ENCODE measurements around the gene RUBCNL. TPM values are rescaled to one million over a fixed set of nuclear protein-coding genes. Genes with fewer than 3 reads are reported as not detected.

The RUBCNL gene
- total and polyA plus RNA-seq, 4 donors: 1.6 to 11.5 (median 5.5) TPM

GRCh38 chr13:46310066-46310465 lies 77.0 kb downstream of the RUBCNL start:
- DNase-seq (no peak), ATAC-seq (ENCODE audit: insufficient read depth, low FRiP score) (no peak)
- Histone ChIP-seq H3K27ac (ENCODE audit: low read depth in 1 of 2, low read length in 1 of 2) (no peak overlapping the region), H3K4me1 (ENCODE audit: control insufficient read depth in 5 of 5, insufficient read depth in 5 of 5, low read length in 5 of 5) (no peaks in the 10 kb centered on the region), H3K9ac (ENCODE audit: insufficient read depth in 1 of 2, low read length in 2 of 2) (no peak overlapping the region), H3K4me3 (no peak overlapping the region), H3K27me3 (ENCODE audit: control insufficient read depth in 3 of 3, insufficient read depth in 3 of 3, low read length in 2 of 3) (no peaks in the 10 kb centered on the region), H3K36me3 (ENCODE audit: control insufficient read depth in 4 of 4, insufficient read depth in 4 of 4, low read length in 4 of 4) (no peaks in the 10 kb centered on the region), H3K9me3 (ENCODE audit: control insufficient read depth in 4 of 4, insufficient read depth in 3 of 4, low read length in 3 of 4) (peaks cover 0 to 3% (median under 1%) of the 10 kb centered on the region in 4 donors)
- no peak for TF ChIP-seq CTCF (IDR thresholded peaks at IDR 0.05; ENCODE audit: control extremely low read depth, extremely low read depth)
- 88% methylated on average over 1 of the region's 1 CpG for WGBS, 2 donors

GRCh38 chr13:46307554-46307953 lies 79.5 kb downstream of the RUBCNL start:
- WGBS, 2 donors: 82 to 90% methylated on average over 1 of the region's 1 CpG
- Histone ChIP-seq H3K27me3 (ENCODE audit: control insufficient read depth in 3 of 3, insufficient read depth in 3 of 3, low read length in 2 of 3) (no peaks in the 10 kb centered on the region), H3K9me3 (ENCODE audit: control insufficient read depth in 4 of 4, insufficient read depth in 3 of 4, low read length in 3 of 4) (peaks cover 0 to 3% (median under 1%) of the 10 kb centered on the region in 4 donors), H3K36me3 (ENCODE audit: control insufficient read depth in 4 of 4, insufficient read depth in 4 of 4, low read length in 4 of 4) (no peaks in the 10 kb centered on the region), H3K4me1 (ENCODE audit: control insufficient read depth in 5 of 5, insufficient read depth in 5 of 5, low read length in 5 of 5) (no peaks in the 10 kb centered on the region), H3K9ac (ENCODE audit: insufficient read depth in 1 of 2, low read length in 2 of 2) (no peak overlapping the region), H3K27ac (ENCODE audit: low read depth in 1 of 2, low read length in 1 of 2) (no peak overlapping the region), H3K4me3 (no peak overlapping the region)
- ATAC-seq (ENCODE audit: insufficient read depth, low FRiP score) (no peak), DNase-seq (no peak)
- no peak for TF ChIP-seq CTCF (IDR thresholded peaks at IDR 0.05; ENCODE audit: control extremely low read depth, extremely low read depth)

- DNase-seq (peak in 2 of 3 donors; percentile 25 to 39), ATAC-seq (ENCODE audit: insufficient read depth, low FRiP score) (no peak)
- TF ChIP-seq CTCF (IDR thresholded peaks at IDR 0.05; ENCODE audit: control extremely low read depth, extremely low read depth): no peak
- Histone ChIP-seq H3K4me1 (ENCODE audit: control insufficient read depth in 5 of 5, insufficient read depth in 5 of 5, low read length in 5 of 5) (no peaks in the 10 kb centered on the region), H3K9me3 (ENCODE audit: control insufficient read depth in 4 of 4, insufficient read depth in 3 of 4, low read length in 3 of 4) (no peaks in the 10 kb centered on the region), H3K27me3 (ENCODE audit: control insufficient read depth in 3 of 3, insufficient read depth in 3 of 3, low read length in 2 of 3) (no peaks in the 10 kb centered on the region), H3K9ac (ENCODE audit: insufficient read depth in 1 of 2, low read length in 2 of 2) (no peak overlapping the region), H3K4me3 (no peak overlapping the region), H3K36me3 (ENCODE audit: control insufficient read depth in 4 of 4, insufficient read depth in 4 of 4, low read length in 4 of 4) (no peaks in the 10 kb centered on the region), H3K27ac (ENCODE audit: low read depth in 1 of 2, low read length in 1 of 2) (peak overlapping the region in 1 of 2 donors; percentile 22)
- WGBS, 2 donors: 78 to 92% methylated on average over 3 of the region's 3 CpGs
These were observed 82.5 kb downstream of the RUBCNL start for GRCh38 chr13:46304546-46304945.

GRCh38 chr13:46303742-46304385 lies 83.2 kb downstream of the RUBCNL start:
- no peak overlapping the region for H3K9ac ChIP-seq (ENCODE audit: insufficient read depth in 1 of 2, low read length in 2 of 2)
- ATAC-seq (ENCODE audit: insufficient read depth, low FRiP score): no peak
- H3K27ac ChIP-seq (ENCODE audit: low read depth in 1 of 2, low read length in 1 of 2): no peak overlapping the region
- no peak overlapping the region for H3K4me3 ChIP-seq
- H3K4me1 ChIP-seq (ENCODE audit: control insufficient read depth in 5 of 5, insufficient read depth in 5 of 5, low read length in 5 of 5): no peaks in the 10 kb centered on the region
- no peaks in the 10 kb centered on the region for H3K27me3 ChIP-seq (ENCODE audit: control insufficient read depth in 3 of 3, insufficient read depth in 3 of 3, low read length in 2 of 3)
- DNase-seq: peak in 1 of 3 donors; percentile 15
- no peak for TF ChIP-seq CTCF (IDR thresholded peaks at IDR 0.05; ENCODE audit: control extremely low read depth, extremely low read depth)
- WGBS, 2 donors: 31 to 55% methylated on average over 7 of the region's 7 CpGs
- no peaks in the 10 kb centered on the region for H3K36me3 ChIP-seq (ENCODE audit: control insufficient read depth in 4 of 4, insufficient read depth in 4 of 4, low read length in 4 of 4)
- H3K9me3 ChIP-seq (ENCODE audit: control insufficient read depth in 4 of 4, insufficient read depth in 3 of 4, low read length in 3 of 4): no peaks in the 10 kb centered on the region

Data from lung (tissue), 12 donors.